ENCODE measurements around the gene TTC39B.

Gene TTC39B

GRCh38 chr9:15229409-15229808 is 77.6 kb downstream of the TTC39B start:
- DNase-seq (ENCODE audit: extremely low read depth in 1 of 2, low read depth in 1 of 2): no peak

- DNase-seq (ENCODE audit: extremely low read depth in 1 of 2, low read depth in 1 of 2): no peak
Observed at GRCh38 chr9:15227491-15227890, 79.5 kb downstream of the TTC39B start.

GRCh38 chr9:15225564-15226126 is 81.4 kb downstream of the TTC39B start:
- no peak for DNase-seq (ENCODE audit: extremely low read depth in 1 of 2, low read depth in 1 of 2)

DNA sequence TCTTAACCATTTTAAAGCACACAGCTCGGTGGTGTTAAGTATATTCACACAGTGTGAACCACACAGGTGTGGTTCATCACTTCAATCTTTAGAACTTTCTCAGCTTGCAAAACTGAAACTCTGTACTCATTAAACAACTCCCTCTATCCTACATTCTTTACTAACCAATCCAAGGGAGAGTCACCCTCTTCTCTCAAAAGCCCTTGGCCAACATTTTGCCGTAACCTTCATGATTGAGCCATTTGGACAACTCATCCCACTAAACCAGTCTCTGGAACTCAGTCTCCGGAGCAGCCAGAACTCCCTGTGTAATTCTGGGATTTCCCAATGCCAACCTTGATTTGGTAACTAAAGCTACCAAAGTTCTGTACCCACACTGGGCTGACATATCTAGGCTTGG is 84.7 kb downstream of the TTC39B start:
- DNase-seq (ENCODE audit: extremely low read depth in 1 of 2, low read depth in 1 of 2): no peak

- DNase-seq (ENCODE audit: extremely low read depth in 1 of 2, low read depth in 1 of 2): no peak
Observed at GRCh38 chr9:15221746-15222145, 85.3 kb downstream of the TTC39B start.

GRCh38 chr9:15220658-15221318 is 86.2 kb downstream of the TTC39B start:
- DNase-seq (ENCODE audit: extremely low read depth in 1 of 2, low read depth in 1 of 2): no peak

DNA sequence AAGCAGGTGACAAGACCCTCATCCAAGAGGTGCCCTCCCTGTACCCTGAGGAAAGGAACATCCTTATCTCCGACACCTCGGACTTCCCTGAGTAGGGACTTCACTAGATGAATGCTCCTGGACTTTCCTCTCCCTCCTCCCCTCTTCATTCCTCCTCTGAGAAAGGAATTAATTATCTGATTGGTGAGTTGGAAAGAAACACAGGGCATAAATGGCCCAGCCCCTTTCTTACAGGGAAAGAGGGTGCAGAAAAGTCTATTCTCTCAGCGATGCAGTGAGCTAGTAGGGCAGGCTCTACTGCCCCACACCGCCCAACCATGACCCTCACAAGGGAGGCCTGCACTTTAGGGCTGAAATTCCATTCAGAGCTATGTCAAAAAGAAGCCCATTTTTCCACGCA is 87.5 kb downstream of the TTC39B start:
- no peak for DNase-seq (ENCODE audit: extremely low read depth in 1 of 2, low read depth in 1 of 2)

GRCh38 chr9:15218994-15219393 is 88.0 kb downstream of the TTC39B start:
- DNase-seq (ENCODE audit: extremely low read depth in 1 of 2, low read depth in 1 of 2): no peak

DNA sequence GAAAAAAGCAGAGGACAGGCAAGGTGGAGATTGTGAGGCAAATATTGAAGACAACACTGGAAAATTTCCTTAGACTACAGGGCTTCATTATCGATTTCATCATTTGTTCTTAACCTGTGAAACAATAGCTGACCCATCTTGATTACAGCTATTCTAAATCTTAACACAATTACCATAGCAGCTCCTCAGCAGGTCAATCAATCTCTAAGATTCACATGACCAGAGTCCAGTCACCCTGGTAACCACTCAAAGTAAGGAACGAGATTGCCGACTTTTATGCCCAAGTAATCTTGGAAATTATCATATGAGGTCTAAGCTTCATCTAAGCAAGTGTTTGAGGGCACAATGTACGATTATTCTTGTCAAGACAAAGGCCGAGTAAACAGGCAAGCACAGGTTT is 93.8 kb downstream of the TTC39B start:
- no peak for DNase-seq (ENCODE audit: extremely low read depth in 1 of 2, low read depth in 1 of 2)

DNA sequence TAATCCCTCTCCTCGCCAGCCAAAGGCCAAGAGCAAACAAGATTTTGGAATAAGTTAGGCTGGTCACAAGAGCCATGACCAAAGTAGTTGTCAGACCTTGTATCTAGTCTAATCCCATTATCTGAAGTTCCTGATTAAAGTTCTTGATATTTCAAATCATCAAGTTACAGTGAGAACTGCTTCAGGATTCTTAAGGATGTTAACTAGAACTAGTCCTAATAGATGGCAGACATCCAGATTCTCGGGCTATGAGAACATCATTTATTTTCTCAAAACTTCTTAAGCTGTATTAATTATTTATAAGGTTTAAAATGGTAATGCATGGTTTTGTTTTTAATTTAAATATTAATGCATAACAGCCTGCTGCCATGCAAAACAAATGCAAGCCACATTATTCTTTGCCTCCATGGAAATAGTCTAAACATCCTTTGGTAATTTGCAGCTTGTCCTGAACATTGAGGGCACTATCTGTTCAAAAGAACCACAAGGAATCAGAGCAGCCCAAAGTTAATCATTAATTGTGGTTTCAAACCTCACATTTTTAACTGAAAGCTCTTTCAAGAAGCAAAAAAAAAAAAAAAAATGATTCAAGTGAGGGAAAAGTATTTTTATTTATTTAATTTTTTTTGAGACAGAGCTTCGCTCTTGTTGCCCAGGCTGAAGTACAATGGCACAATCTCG is 95.1 kb downstream of the TTC39B start:
- no peak for DNase-seq (ENCODE audit: extremely low read depth in 1 of 2, low read depth in 1 of 2)

GRCh38 chr9:15211160-15211814 is 95.7 kb downstream of the TTC39B start:
- peak; percentile 14 to 23 for DNase-seq (ENCODE audit: extremely low read depth in 1 of 2, low read depth in 1 of 2)

- no peak for DNase-seq (ENCODE audit: extremely low read depth in 1 of 2, low read depth in 1 of 2)
Observed at GRCh38 chr9:15206903-15207696, 99.9 kb downstream of the TTC39B start.

DNA sequence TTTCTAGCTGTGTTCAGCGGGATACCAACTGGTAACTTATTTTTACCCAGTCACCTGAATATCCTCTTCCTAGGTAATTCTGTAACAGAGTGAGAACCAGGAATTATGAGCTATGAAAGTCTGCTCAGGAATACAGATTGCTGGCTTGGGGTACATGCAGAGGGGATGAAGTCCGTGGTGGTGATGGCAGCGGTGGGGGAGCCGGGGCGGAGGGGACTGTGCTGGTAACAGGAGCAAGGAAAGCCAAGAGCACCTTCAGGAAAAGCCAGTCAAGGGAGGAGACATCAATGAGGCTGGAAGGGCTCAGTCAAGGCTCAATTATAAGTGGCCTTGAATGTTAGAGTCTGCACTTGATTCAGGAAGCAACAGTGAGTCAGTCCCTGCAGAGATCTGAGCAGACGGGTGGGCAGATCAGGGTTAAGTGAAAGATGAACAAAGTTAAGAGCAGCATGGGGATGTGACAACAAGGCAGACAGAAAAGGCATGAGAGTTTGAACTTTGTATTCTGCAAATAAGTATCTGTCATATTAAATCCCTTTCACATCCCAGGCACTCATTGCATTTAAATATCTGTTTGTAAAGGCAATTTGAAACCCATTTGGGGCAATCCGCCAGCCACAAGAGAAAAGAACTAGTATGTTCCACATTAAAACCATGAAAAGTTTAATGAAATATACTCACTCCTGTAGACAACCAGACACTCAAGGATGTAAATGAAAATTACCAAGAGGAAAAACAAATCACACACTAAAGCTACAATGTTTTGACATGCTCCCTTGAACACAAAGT is 101.2 kb downstream of the TTC39B start:
- DNase-seq (ENCODE audit: extremely low read depth in 1 of 2, low read depth in 1 of 2): no peak

- DNase-seq (ENCODE audit: extremely low read depth in 1 of 2, low read depth in 1 of 2): no peak
Observed at GRCh38 chr9:15203581-15203980, 103.4 kb downstream of the TTC39B start.

DNA sequence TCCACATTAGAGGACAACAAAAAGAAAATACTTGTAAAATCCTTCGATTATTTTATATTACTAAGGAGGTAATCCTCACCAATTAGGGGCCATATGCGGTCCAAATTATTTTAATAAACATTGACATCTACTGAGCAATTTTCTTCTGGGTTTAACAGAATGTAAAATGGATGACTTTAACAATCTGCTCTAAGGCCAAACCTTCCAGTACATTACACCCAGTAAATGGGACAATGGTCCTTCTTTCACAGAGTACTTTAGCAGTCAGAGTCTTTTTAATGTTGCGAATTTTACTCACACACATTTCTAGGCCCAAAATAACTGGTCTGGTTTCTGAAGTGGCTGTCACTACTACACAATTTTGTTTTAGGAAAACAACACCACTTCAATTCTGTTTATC is 106.9 kb downstream of the TTC39B start:
- DNase-seq (ENCODE audit: extremely low read depth in 1 of 2, low read depth in 1 of 2): no peak

- no peak for DNase-seq (ENCODE audit: extremely low read depth in 1 of 2, low read depth in 1 of 2)
Observed at GRCh38 chr9:15192856-15193255, 114.2 kb downstream of the TTC39B start.

DNA sequence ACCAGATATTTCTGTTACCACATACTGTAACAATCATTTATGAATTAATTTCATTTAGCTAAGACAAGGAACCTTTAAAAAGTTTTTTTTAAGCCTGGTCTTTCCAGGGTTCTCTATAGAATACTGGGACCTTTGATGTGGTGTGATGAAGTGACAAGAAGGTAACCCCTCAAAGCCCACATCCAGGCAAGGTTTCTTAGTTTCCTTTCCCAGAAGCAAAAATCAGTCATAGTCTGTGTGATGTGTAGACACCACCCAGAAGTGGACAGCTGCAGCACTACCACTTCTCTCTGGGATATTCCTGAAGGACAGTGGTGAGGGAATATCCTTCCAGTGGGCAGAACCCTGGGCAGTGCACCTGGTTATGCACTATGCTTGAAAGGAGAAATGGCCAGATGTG is 115.6 kb downstream of the TTC39B start:
- no peak for DNase-seq (ENCODE audit: extremely low read depth in 1 of 2, low read depth in 1 of 2)

GRCh38 chr9:15189481-15189880 is 117.5 kb downstream of the TTC39B start:
- DNase-seq (ENCODE audit: extremely low read depth in 1 of 2, low read depth in 1 of 2): no peak

DNA sequence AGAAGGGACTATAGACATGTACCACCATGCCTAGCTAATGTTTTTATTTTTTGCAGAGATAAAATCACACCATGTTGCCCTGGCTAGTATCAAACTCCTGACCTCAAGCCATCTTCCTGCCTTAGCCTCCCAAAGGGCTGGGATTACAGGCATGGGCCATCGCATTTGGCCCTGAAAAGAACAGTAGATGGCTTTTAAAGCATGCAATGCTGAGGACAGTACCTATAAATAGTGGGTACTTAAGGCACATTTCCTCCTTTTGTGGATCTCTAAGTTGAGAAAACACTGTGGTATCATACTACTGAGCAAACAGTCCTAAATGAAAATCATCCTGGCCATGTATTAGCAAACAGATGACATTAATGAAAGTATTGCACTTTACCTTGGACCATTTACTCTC is 119.4 kb downstream of the TTC39B start:
- no peak for DNase-seq (ENCODE audit: extremely low read depth in 1 of 2, low read depth in 1 of 2)

GRCh38 chr9:15182730-15183129 is 124.3 kb downstream of the TTC39B start:
- no peak for DNase-seq (ENCODE audit: extremely low read depth in 1 of 2, low read depth in 1 of 2)
